Measurements from ENCODE around the gene CEMIP. TPM values are rescaled to one million over a fixed set of nuclear protein-coding genes. Genes with fewer than 3 reads are reported as not detected.

CEMIP gene
- total RNA-seq, 1 experiment from 2014 or later: not detected

DNA sequence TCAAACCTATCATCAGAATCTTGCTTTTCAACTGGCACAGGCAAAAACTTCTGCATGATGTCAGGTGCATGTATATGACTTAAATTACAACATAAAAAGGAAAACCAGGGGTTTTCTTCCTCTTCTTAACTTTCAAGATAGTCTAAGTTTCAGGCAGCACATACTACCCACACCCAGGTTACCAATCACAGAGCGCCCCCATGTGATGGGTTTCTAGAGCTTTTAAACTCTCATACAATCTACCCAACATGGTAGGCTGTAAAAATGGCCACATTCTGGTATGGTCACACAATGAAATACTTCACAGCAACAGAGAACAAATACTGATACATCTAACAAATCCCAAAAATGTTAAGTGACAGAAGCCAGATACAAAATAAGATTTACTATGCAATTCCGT, 203.0 kb downstream of the CEMIP start:
- DNase-seq (ENCODE audit: low spot score): no peak
- in situ Hi-C loops (cut with HindIII; ENCODE audit: low sequenced_read_pairs): no loop called here

DNA sequence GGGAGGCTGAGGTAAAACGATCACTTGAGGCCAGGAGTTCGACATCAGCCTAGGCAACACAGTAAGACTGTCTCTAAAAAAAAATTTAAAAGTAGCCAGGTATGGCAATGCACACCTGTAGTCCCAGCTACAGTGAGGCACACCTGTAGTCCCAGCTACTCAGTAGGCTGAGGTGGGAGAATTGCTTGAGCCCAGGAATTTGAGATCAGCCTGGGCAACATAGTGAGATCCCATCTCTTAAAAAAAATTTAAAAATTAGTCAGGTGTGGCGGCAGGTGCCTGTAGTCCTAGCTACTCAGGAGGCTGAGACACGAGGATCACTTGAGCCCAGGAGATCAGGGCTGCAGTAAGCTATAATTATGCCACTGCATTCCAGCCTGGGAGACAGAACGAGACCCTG, 203.7 kb downstream of the CEMIP start:
- DNase-seq (ENCODE audit: low spot score): no peak
- in situ Hi-C loops (cut with HindIII; ENCODE audit: low sequenced_read_pairs): no loop called here

DNA sequence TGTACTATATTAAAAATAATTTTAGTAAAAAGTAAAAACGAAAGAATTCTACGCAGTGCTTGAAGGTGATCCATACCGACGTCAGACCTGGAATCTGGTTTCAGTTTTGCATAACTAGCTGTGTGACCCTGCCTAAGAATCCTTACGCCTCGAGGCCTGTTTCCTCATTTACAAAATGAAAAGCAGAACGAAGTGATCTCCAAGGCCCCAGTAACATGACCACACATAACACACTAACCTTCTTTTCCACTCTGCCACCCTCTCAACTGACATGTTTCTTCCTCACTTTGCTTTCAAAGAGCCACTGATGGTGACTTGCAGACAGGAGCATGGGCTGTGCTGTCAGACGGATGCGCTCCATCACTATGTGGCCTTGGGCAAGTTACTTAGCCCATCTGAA, 205.7 kb downstream of the CEMIP start:
- in situ Hi-C loops (cut with HindIII; ENCODE audit: low sequenced_read_pairs): no loop called here
- DNase-seq (ENCODE audit: low spot score): no peak

DNA sequence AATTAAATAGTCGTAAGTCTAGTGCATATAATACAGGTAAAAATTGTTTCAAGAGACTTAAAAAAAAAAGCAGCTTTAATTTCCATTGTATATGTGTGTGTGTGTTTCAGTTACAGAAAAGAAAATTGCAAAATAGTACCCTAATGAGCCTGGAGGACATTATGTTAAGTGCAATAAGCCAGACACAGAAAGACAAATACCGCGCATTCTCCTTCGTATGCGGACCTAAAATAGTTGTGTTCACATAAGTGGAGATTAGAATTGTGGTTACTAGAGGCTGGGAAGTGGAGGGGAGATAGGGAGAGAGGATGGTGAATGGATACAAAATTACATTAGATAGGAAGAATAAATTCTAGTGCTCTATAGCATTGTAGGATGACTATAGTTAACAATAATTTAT, 206.8 kb downstream of the CEMIP start:
- DNase-seq (ENCODE audit: low spot score): no peak
- in situ Hi-C loops (cut with HindIII; ENCODE audit: low sequenced_read_pairs): no loop called here

DNA sequence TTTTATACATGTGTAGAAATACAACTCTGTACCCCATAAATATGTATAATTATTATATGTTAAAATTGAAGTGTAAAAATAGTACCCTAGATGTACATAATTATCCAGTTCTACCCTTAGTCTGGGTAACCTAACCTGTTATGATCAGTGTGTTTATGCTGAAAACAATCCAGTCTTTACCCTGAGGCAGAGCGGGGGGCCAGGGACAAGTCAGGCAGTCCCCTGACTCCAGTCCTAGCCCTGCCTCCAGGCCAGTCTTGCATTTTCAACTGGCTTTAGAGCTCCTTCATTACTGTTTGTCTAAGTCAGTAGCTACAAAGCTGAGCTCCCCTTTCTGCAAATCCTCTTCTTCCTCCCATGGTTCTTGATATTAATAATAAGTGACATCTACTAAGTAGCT, 207.3 kb downstream of the CEMIP start:
- in situ Hi-C loops (cut with HindIII; ENCODE audit: low sequenced_read_pairs): no loop called here
- no peak for DNase-seq (ENCODE audit: low spot score)

DNA sequence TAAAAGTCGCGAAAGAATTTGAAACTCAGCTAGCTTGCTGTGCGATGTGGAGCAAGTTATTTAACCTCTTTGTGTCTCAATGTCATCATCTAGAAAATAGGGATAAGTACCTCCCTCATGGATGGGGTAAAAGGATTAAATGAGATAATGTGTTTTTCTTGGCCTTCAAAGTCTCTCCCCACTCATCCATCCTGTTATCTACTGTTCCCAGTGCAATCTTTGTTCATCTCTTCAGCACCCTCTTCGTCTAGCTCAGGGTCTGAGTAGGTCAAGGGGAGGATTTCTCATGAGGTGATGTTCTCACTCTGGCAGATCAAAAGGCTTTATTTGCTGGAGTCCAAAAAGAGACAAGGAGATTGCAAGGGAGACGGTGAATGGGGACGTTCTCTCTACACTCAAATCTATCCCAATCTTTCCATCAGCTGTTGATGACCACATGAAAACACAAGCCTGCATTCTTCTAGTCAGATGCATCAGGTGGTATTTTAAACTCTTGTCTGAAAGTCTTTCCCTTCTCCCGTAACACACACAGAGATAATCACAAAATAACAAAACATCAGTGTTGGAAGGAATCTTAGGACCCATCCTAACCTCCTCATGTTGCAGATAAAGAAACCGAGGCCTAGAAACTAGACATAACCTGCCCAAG, 209.1 kb downstream of the CEMIP start:
- in situ Hi-C loops (cut with HindIII; ENCODE audit: low sequenced_read_pairs): no loop called here
- no peak for DNase-seq (ENCODE audit: low spot score)

DNA sequence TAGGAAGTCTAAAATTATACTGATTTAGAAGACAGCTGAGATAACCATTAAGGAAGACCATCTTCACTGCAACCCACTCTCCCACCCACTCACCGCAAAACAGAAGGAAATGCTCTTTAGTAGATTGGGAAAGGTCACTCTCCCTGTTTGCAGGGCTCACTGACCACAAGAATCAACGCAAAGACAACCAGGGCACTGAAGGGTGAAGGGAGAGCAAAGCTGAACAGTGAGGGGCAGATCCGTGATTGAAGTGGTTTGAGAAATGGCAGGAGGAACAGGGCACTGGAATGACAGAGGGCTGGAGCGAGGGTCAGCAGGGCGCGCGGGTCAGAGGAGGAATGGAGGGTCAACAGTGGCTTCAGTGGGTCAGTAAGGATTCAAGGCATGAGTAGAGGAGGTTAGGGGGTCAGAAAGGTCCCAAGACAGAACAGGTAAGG, 209.9 kb downstream of the CEMIP start:
- DNase-seq (ENCODE audit: low spot score): no peak

DNA sequence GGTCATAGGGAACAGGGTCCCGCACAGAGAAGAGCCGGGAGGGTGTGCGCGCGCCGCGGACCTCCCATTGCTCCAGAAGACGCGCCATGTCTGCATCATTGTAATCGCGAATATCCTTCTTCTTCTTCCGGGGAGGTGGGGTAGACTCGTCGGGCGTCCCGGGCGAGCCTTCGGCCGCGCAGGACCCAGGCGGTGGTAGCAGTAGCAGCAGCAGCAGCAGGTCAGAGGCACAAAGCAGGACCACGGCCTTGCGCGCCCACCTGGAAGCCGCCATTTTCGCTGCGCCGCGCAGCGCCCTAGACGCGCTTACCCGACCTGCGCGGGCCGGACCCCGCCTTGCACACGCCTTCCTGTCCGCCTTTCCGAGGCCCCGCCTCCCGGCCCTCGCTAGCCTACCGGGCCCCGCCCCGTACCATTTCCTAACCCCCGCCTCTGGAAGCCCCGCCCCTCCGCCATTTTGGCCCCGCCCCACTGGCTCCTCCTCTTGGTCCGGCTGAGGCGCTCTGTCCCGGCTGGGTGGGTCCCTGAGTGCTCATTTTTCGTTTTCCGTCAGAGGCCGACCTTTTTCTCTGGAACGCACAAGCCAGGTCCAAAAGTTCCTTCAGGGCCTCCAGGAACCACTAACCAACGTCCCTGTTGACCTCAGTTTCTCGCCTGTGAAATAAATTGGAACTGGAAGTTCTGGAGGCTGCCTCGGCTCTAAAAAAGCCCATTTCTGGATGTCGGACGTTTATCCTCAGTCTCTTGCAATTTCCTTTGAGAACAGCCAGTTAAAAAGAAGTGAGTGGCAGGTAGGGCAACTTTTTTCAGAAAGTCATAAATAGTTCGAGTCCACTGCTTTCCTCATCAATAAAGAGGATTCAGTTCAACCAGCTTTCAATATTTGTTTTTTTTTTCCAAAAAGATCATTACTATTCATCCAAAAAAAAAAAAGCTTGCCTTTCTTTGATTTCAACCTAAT, 210.6 kb downstream of the CEMIP start, which contains the start of gene MESD:
Gene MESD (minus strand): TSS at position 302 of the 961 bp plus-strand sequence. CDS start 28 bp downstream, at position 274.
- in situ Hi-C loops (cut with HindIII; ENCODE audit: low sequenced_read_pairs): no loop called here
- peak; percentile 97 for DNase-seq (ENCODE audit: low spot score)

More for the DNA sequence above, 209.9 kb downstream of the CEMIP start:
- in situ Hi-C loops (cut with HindIII; ENCODE audit: low sequenced_read_pairs): no loop called here

DNA sequence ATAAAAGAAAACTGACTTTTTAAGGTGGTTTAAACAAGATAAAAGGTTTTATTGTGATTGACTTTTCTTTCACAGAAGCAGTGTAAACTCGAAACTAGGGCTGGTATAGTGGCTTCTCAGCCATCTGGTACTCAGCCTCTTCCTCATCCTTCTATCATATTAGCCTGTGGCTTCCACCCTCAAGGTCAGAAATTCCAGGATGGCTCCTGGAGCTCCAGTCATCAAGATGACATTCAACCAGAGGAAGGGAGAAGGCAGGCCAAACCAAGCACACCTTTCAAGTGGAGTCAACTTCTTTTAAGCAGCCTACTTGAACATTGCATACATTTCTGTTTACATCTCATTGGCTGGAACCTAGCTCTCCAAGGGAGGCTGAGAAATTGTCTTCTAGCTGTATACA, 211.8 kb downstream of the CEMIP start:
- in situ Hi-C loops (cut with HindIII; ENCODE audit: low sequenced_read_pairs): no loop called here
- no peak for DNase-seq (ENCODE audit: low spot score)

DNA sequence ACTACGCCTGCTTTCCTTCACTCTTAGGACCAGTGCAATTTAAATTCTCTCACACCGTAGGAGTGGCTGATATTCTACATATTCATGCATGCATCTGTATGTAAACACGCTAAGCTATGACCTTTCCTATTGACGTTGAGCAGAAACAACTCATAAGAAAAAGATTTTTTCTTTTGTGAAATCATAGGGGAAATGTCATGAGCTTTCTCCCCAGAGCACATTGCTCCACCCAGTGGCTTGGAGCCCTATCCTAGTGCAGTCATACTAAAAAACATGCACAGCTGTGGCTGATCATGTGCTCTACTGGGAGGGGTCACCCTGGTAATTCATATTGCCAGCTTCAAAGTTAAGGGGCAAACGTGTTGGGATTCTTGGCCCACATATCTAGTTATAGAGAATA, 212.3 kb downstream of the CEMIP start:
- in situ Hi-C loops (cut with HindIII; ENCODE audit: low sequenced_read_pairs): no loop called here
- no peak for DNase-seq (ENCODE audit: low spot score)

DNA sequence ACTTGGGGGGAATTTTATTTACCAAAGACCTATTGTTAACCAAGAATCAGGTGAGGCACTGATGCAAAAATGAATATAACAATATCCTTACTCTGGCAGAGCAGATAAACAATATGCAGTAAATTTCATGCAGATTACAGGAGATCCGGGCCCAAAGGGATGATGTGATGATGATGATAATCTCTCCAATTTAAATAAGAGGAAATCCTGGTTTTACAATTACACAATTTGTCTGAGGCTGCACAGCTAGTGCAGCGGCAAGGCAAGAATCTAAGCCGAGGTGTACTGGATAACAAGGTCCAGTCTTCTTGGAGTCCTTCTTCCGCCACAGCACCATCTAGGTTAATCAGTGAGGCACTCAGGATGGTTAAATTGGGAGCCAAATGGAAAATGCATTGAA, 212.8 kb downstream of the CEMIP start:
- in situ Hi-C loops (cut with HindIII; ENCODE audit: low sequenced_read_pairs): no loop called here
- DNase-seq (ENCODE audit: low spot score): no peak

DNA sequence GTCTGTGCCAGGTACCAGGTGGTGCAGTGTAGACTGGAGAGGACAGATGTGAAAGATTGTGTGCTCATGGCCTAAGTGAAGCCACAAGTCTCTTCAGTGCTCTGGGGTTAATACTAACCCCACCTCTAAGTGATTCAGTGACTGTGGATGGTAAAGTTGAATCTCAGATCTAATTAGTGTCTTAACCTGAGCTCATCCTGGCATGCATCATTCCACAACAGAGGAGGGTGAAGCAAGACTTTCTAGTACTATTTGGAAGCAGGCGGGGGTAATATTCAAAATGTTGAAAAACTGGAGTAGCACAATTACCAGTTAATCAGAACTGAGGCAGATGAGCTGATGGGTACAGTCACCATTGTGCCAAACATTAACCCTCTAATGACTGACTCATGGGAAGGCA, 213.3 kb downstream of the CEMIP start:
- DNase-seq (ENCODE audit: low spot score): no peak
- in situ Hi-C loops (cut with HindIII; ENCODE audit: low sequenced_read_pairs): no loop called here

DNA sequence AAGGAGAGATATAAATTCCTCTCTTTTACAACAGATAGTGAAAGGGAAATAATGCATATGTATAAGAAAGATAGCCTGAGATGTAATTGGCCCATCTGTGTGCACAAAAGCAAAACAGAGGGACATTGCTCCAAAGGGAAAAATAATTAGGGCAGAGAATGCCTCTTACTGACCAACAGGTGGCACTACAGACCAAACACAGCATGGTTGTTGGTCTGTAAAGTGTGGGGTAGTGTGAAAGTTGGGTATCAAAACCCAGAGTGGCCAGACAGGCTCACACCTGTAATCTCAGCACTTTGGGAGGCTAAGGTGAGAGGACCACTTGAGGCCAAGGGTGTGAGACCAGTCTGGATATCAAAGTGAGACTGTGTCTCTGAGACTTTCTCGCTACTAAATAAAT, 217.1 kb downstream of the CEMIP start:
- peak; percentile 24 for DNase-seq (ENCODE audit: low spot score)
- in situ Hi-C loops (cut with HindIII; ENCODE audit: low sequenced_read_pairs): no loop called here

DNA sequence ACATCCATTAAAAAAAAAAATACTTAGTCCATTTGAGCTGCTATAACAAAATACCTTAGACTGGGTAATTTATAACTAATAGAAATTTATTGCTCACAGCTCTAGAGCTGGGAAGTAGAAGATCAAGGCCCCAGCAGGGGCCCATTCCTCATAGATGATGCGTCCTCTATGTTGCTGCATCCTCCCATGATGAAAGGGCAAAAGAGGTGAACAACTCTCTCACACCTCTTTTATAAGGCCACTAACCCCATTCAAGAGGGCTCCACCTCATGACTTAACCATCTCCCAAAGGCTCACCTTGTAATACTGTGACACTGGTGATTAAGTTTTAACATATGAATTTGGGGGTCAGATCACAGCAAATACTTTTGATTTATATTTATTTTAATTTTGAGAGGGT, 218.5 kb downstream of the CEMIP start:
- in situ Hi-C loops (cut with HindIII; ENCODE audit: low sequenced_read_pairs): no loop called here
- no peak for DNase-seq (ENCODE audit: low spot score)

DNA sequence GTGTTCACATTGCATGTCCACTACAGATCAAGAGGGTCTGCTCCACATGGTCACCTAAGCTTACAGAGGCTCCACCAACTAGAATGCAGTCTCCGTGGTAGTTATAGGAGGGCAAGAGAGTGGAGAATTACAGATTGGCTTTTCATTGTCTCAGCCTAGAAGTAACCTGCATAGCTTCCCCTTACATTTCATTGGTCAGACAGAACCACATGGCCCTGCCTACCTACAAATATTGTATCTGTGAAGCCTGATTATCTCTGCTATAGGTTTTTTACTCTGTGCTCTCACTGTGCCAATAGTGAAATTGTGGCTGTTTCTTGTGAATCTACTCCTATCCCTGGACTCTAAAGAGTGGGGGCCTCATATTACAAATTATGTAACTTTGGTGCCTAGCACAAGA, 219.1 kb downstream of the CEMIP start:
- no peak for DNase-seq (ENCODE audit: low spot score)

DNA sequence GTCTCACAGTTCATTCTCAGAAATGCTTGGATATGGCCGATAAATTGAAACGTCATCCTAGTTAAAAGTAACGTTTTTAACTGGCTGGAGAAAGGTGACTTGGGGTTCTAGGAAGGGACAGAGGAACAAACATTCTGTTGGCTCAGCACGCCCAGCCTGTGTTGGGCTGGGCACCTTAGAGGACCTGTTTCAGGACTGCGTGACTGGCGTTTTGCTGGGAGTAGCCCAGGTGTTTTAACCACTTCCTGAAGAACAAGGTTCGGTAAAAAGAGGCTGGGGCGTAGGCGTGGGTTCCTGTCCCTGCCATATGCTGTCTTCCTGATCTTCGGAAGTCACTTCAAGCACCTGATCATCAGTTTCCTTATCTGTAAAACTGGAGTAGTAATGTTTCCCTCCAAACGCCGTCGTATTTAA, 220.5 kb downstream of the CEMIP start:
- no peak for DNase-seq (ENCODE audit: low spot score)
- in situ Hi-C loops (cut with HindIII; ENCODE audit: low sequenced_read_pairs): no loop called here

More for the DNA sequence above, 219.1 kb downstream of the CEMIP start:
- in situ Hi-C loops (cut with HindIII; ENCODE audit: low sequenced_read_pairs): no loop called here

DNA sequence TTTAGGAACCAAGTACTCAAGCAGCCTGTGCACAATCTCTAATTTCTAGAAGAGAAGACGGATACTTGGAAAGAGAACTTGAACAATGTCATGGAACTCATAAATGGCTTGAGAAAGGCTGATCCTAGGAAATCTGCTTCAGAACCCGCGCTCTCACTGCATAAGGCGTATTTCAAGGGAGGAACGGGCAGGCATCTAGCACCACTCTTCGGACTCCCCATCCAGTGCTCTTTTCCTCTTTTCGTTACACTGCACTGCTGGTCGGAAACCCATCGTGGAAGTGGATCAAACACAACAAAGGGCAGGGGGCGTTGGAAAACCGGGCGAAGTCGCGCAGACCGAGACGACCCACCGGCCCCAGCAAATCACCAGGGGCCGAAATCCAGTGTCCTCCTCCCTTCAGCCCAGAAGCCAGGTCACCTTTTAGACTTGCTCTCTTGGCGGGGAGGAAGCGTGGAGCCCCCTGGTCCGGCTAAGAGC, 221.0 kb downstream of the CEMIP start:
- peak; percentile 70 for DNase-seq (ENCODE audit: low spot score)
- in situ Hi-C loops (cut with HindIII; ENCODE audit: low sequenced_read_pairs): no loop called here

DNA sequence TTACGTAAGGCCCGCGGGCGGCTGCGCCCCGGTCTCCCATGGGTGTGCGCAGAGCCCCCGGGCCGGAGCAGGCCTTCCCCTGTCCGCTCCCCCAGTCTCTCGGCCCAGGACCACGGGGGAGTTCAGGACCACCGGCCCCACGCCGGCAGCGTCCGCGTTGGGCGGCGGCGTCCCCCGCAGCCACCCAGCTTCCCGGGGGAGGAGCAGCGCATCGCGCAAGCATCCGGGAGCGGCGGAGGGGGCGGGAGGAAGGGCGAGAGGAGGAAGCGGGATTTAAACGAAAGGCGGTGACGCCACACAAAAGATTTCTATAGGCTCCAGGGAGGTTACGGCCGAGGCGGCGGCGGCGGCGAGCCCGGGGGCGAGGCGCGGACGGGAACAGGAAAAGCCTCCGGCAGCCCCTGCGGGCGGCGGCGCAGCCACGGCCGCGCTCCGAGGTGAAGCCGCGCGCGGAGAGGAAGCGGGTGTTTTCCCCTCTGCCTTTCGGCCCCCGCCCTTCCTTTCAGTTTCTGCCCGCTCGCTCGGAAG, 221.5 kb downstream of the CEMIP start, which contains the start of gene TLNRD1:
Gene TLNRD1 (plus strand): TSS at position 300 of the 528 bp plus-strand sequence. CDS start 1,349 bp downstream, outside the sequence.
- in situ Hi-C loops (cut with HindIII; ENCODE audit: low sequenced_read_pairs): no loop called here
- DNase-seq (ENCODE audit: low spot score): peak; percentile 90

All from G401 (cell line).